Measurements from ENCODE around the gene NFASC. TPM values are rescaled to one million over a fixed set of nuclear protein-coding genes. Genes with fewer than 3 reads are reported as not detected.

NFASC gene
- total and polyA plus RNA-seq, 2 donors (not counting 3 experiments of a cell fraction or from before 2014, with no cell fraction given): not detected

DNA sequence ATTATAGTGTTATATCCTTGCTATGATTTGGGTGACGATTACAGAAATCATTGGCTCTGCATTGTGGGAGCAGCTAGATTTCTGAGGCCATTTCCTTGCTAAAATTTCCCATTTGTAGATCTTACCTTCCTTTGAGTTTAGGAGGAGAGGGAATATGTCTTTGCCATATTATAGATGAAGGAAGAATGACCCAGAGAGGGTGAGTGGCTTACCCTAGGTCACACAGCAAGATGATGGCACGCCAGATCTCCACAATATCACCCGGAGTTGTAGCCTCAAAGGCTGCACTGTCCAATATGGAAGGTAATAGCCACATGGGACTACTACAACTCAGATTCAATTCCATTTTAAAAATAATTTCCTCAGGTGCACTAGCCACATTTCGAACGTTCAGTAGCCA, 182.6 kb downstream of the NFASC start:
- Histone ChIP-seq H3K9me3 (replicated peaks; ENCODE audit: control insufficient read depth, insufficient read depth, low read length) (no peaks in the 10 kb centered on the region), H3K27me3 (ENCODE audit: control insufficient read depth in 2 of 2, insufficient read depth in 2 of 2, low read length in 2 of 2) (no peaks in the 10 kb centered on the region), H3K9me1 (replicated peaks; ENCODE audit: control insufficient read depth, extremely low read depth, insufficient read depth, low read length) (no peaks in the 10 kb centered on the region), H3K36me3 (ENCODE audit: control insufficient read depth in 2 of 2, extremely low read depth in 1 of 2, insufficient read depth in 2 of 2, low read length in 2 of 2) (no peaks in the 10 kb centered on the region), H3K27ac (ENCODE audit: insufficient read depth, low read depth, low read length) (no peak overlapping the region), H3K9ac (replicated peaks; ENCODE audit: extremely low read depth, insufficient read depth, low read length) (no peak overlapping the region), H3K79me2 (ENCODE audit: control insufficient read depth, insufficient read depth, low read length) (no peaks in the 10 kb centered on the region), H3K4me1 (ENCODE audit: control insufficient read depth, extremely low read depth, insufficient read depth, low read length) (no peaks in the 10 kb centered on the region), H3K4me3 (replicated peaks in 1 of 3; ENCODE audit: insufficient read depth in 1 of 3, low read depth in 1 of 3, low read length in 3 of 3) (no peak overlapping the region), H2AFZ (ENCODE audit: low read depth, low read length) (no peak overlapping the region), H4K20me1 (replicated peaks; ENCODE audit: control insufficient read depth, extremely low read depth, insufficient read depth, low read length) (no peaks in the 10 kb centered on the region), H3K4me2 (ENCODE audit: insufficient read depth, low read length) (no peak overlapping the region)
- FAIRE-seq (no peak), DNase-seq (ENCODE audit: low read depth, low spot score) (no peak)
- no TSS peak for BruUV-seq (replicated peaks)
- CTCF ChIA-PET: interaction anchor here (0.6 to 3.1 kb wide), 2 partner anchors 8 to 9 kb away, joined by 3 to 31 read pairs; no protein-coding TSS in a partner anchor
- dilution Hi-C loops (cut with MboI; ENCODE audit: extremely low pct_ligation_motif_present, low sequenced_read_pairs): no loop called here
- no peak for TF ChIP-seq FOS (IDR thresholded peaks at IDR 0.05; ENCODE audit: borderline replicate concordance, insufficient read depth, low read length)
- TF ChIP-seq EZH2 (IDR thresholded peaks at IDR 0.05; ENCODE audit: borderline replicate concordance, low read depth, low read length, severe bottlenecking): no peak
- POLR2A ChIA-PET: no interaction called here
- intact Hi-C loops (cut with micrococcal nuclease): no loop called here

DNA sequence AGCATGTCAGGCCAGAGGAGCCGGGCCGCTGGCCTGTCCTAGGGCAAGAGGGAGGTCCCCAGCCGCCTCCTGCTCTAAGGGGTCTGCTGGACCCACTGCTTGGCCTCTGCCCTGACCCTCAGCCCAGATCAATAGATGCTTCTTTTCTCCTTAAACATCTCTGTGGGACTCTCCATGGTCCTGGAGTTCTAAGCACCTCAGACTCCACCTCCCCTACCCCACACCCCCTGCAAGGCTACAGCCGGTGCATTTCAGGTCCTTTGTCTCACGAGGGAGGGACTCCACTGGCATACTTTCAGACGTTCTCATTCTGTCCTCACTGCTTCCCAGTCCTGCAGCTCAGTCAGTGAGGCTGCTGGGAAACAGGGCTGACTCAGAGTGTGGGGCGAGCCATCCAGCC, 183.4 kb downstream of the NFASC start:
- Histone ChIP-seq H3K27ac (ENCODE audit: insufficient read depth, low read depth, low read length) (no peak overlapping the region), H3K79me2 (ENCODE audit: control insufficient read depth, insufficient read depth, low read length) (no peaks in the 10 kb centered on the region), H3K4me2 (ENCODE audit: insufficient read depth, low read length) (no peak overlapping the region), H2AFZ (ENCODE audit: low read depth, low read length) (no peak overlapping the region), H3K9me3 (replicated peaks; ENCODE audit: control insufficient read depth, insufficient read depth, low read length) (no peaks in the 10 kb centered on the region), H3K27me3 (ENCODE audit: control insufficient read depth in 2 of 2, insufficient read depth in 2 of 2, low read length in 2 of 2) (no peaks in the 10 kb centered on the region), H3K9ac (replicated peaks; ENCODE audit: extremely low read depth, insufficient read depth, low read length) (no peak overlapping the region), H3K36me3 (ENCODE audit: control insufficient read depth in 2 of 2, extremely low read depth in 1 of 2, insufficient read depth in 2 of 2, low read length in 2 of 2) (no peaks in the 10 kb centered on the region), H4K20me1 (replicated peaks; ENCODE audit: control insufficient read depth, extremely low read depth, insufficient read depth, low read length) (no peaks in the 10 kb centered on the region), H3K9me1 (replicated peaks; ENCODE audit: control insufficient read depth, extremely low read depth, insufficient read depth, low read length) (no peaks in the 10 kb centered on the region), H3K4me1 (ENCODE audit: control insufficient read depth, extremely low read depth, insufficient read depth, low read length) (no peaks in the 10 kb centered on the region), H3K4me3 (replicated peaks in 1 of 3; ENCODE audit: insufficient read depth in 1 of 3, low read depth in 1 of 3, low read length in 3 of 3) (no peak overlapping the region)
- ChIA-PET POLR2A (no interaction called here), CTCF (no interaction called here)
- FAIRE-seq (no peak), DNase-seq (ENCODE audit: low read depth, low spot score) (no peak)
- no peak for TF ChIP-seq JUN (IDR thresholded peaks at IDR 0.05; ENCODE audit: borderline replicate concordance, insufficient read depth, insufficient read length, low read depth)
- no peak for TF ChIP-seq MYC (IDR thresholded peaks at IDR 0.05; ENCODE audit: low read depth, low read length)
- no peak for TF ChIP-seq FOS (IDR thresholded peaks at IDR 0.05; ENCODE audit: borderline replicate concordance, insufficient read depth, low read length)
- TF ChIP-seq, protein P1, sequence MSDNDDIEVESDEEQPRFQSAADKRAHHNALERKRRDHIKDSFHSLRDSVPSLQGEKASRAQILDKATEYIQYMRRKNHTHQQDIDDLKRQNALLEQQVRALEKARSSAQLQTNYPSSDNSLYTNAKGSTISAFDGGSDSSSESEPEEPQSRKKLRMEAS (IDR thresholded peaks at IDR 0.05; ENCODE audit: insufficient read depth, insufficient read length): no peak
- no peak for TF ChIP-seq POLR2A (IDR thresholded peaks at IDR 0.05; ENCODE audit: low read depth, low read length)
- TF ChIP-seq EZH2 (IDR thresholded peaks at IDR 0.05; ENCODE audit: borderline replicate concordance, low read depth, low read length, severe bottlenecking): no peak
- no peak for TF ChIP-seq POLR2AphosphoS5 (IDR thresholded peaks at IDR 0.05; ENCODE audit: insufficient read depth, low read depth, low read length)
- TF ChIP-seq GATA2 (IDR thresholded peaks at IDR 0.05; ENCODE audit: insufficient read depth, insufficient read length, low read depth, low read length): no peak
- TF ChIP-seq, protein P2, sequence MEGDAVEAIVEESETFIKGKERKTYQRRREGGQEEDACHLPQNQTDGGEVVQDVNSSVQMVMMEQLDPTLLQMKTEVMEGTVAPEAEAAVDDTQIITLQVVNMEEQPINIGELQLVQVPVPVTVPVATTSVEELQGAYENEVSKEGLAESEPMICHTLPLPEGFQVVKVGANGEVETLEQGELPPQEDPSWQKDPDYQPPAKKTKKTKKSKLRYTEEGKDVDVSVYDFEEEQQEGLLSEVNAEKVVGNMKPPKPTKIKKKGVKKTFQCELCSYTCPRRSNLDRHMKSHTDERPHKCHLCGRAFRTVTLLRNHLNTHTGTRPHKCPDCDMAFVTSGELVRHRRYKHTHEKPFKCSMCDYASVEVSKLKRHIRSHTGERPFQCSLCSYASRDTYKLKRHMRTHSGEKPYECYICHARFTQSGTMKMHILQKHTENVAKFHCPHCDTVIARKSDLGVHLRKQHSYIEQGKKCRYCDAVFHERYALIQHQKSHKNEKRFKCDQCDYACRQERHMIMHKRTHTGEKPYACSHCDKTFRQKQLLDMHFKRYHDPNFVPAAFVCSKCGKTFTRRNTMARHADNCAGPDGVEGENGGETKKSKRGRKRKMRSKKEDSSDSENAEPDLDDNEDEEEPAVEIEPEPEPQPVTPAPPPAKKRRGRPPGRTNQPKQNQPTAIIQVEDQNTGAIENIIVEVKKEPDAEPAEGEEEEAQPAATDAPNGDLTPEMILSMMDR (IDR thresholded peaks at IDR 0.05; ENCODE audit: extremely low read depth in 1 of 2, insufficient read depth in 1 of 2, low read depth in 1 of 2, low read length in 2 of 2): no peak
- intact Hi-C loops (cut with micrococcal nuclease): no loop called here
- dilution Hi-C loops (cut with MboI; ENCODE audit: extremely low pct_ligation_motif_present, low sequenced_read_pairs): no loop called here
- BruUV-seq (replicated peaks): no TSS peak
